Activated CD4-positive, alpha-beta memory T cell treated with anti-CD3 and anti-CD28 coated beads for 36 hours (primary cell): ENCODE results near the gene GALNT12. TPM values are rescaled to one million over a fixed set of nuclear protein-coding genes. Genes with fewer than 3 reads are reported as not detected.

Experiments used
- CTCF ChIA-PET: fragments of 350-600 bp; sonication (Branson Sonifier 250); formaldehyde crosslinking; loops from one replicate; lab custom pipeline; 2021; ENCODE audit warnings: antibody characterized with exemption, inconsistent platforms; lab: Charles Lee
- POLR2A ChIA-PET: fragments of 350-600 bp; sonication (Branson Sonifier 250); formaldehyde crosslinking; loops from one replicate; lab custom pipeline; 2021; ENCODE audit warnings: antibody characterized with exemption; lab: Charles Lee
- DNase-seq: peaks from one replicate; pipeline ENCODE4 v3.0.0-alpha.2; 2020
- H3K27ac Mint-ChIP-seq: one replicate; pipeline ENCODE4 v1.8.0; 2021; ENCODE audit warnings: mixed read lengths
- H3K27me3 Mint-ChIP-seq: one replicate; pipeline ENCODE4 v1.8.0; 2021; ENCODE audit warnings: mixed read lengths
- H3K36me3 Mint-ChIP-seq: one replicate; pipeline ENCODE4 v1.8.0; 2021; ENCODE audit warnings: mixed read lengths
- H3K4me1 Mint-ChIP-seq: one replicate; pipeline ENCODE4 v1.8.0; 2021; ENCODE audit warnings: low read depth, mixed read lengths
- H3K4me3 Mint-ChIP-seq: one replicate; pipeline ENCODE4 v1.8.0; 2021; ENCODE audit warnings: mild to moderate bottlenecking, mixed read lengths
- H3K9me3 Mint-ChIP-seq: one replicate; pipeline ENCODE4 v1.8.0; 2021; ENCODE audit warnings: mixed read lengths
- intact Hi-C: fragments of 100-400 bp; cut with micrococcal nuclease; formaldehyde crosslinking; loops from one replicate; pipeline ENCODE4 v1.15.1; 2023
- total RNA-seq, 2 experiments: library from RNA; stranded (reverse); gene quantifications; one replicate each; pipeline ENCODE4 v1.2.3, GENCODE V29; 2021

The GALNT12 gene
- total RNA-seq, 2 experiments from 2014 or later = 6.3 to 7.9 TPM

- Mint-ChIP-seq H3K27me3 (no peaks in the 10 kb centered on the region), H3K36me3 (peaks cover 2% of the 10 kb centered on the region), H3K27ac (no peak overlapping the region), H3K4me3 (no peak overlapping the region), H3K9me3 (no peaks in the 10 kb centered on the region), H3K4me1 (no peaks in the 10 kb centered on the region)
- ChIA-PET POLR2A (no interaction called here), CTCF (interaction anchor here (4.4 kb wide), 1 partner anchor 10 kb away, joined by 29 read pairs; no protein-coding TSS in a partner anchor)
- no peak for DNase-seq
- intact Hi-C loops = no loop called here
Measured at GRCh38 chr9:98838868-98839565, 31.5 kb downstream of the GALNT12 start.

GRCh38 chr9:98839724-98840123 is 32.3 kb downstream of the GALNT12 start:
- H3K27ac Mint-ChIP-seq = no peak overlapping the region
- H3K4me1 Mint-ChIP-seq = no peaks in the 10 kb centered on the region
- no peak for DNase-seq
- H3K4me3 Mint-ChIP-seq = no peak overlapping the region
- POLR2A ChIA-PET = no interaction called here
- H3K9me3 Mint-ChIP-seq = no peaks in the 10 kb centered on the region
- CTCF ChIA-PET = interaction anchor here (4.4 kb wide), 1 partner anchor 9 kb away, joined by 29 read pairs; no protein-coding TSS in a partner anchor
- intact Hi-C loops = no loop called here
- H3K36me3 Mint-ChIP-seq = peaks cover 2% of the 10 kb centered on the region
- no peaks in the 10 kb centered on the region for H3K27me3 Mint-ChIP-seq

- no peaks in the 10 kb centered on the region for H3K27me3 Mint-ChIP-seq
- H3K4me3 Mint-ChIP-seq = no peak overlapping the region
- H3K27ac Mint-ChIP-seq = no peak overlapping the region
- no peaks in the 10 kb centered on the region for H3K9me3 Mint-ChIP-seq
- H3K4me1 Mint-ChIP-seq = no peaks in the 10 kb centered on the region
- ChIA-PET CTCF (interaction anchor here (0.6 kb wide), 1 partner anchor 133 kb away, joined by 4 read pairs; no protein-coding TSS in a partner anchor), POLR2A (interaction anchor here (0.7 kb wide), 1 partner anchor 15 kb away, joined by 3 read pairs; no protein-coding TSS in a partner anchor)
- peaks cover 3% of the 10 kb centered on the region for H3K36me3 Mint-ChIP-seq
- intact Hi-C loops = no loop called here
- no peak for DNase-seq
Measured at GRCh38 chr9:98842510-98842909, 35.0 kb downstream of the GALNT12 start.

GRCh38 chr9:98846081-98846480 is 38.6 kb downstream of the GALNT12 start:
- DNase-seq = no peak
- no peaks in the 10 kb centered on the region for H3K27me3 Mint-ChIP-seq
- CTCF ChIA-PET = interaction anchor here (0.8 to 5.0 kb wide), 5 partner anchors 14 to 295 kb away, joined by 3 to 65 read pairs (median 57); no protein-coding TSS in a partner anchor
- H3K4me1 Mint-ChIP-seq = peaks cover 3% of the 10 kb centered on the region
- H3K36me3 Mint-ChIP-seq = peaks cover 3% of the 10 kb centered on the region
- H3K27ac Mint-ChIP-seq = no peak overlapping the region
- POLR2A ChIA-PET = no interaction called here
- no peak overlapping the region for H3K4me3 Mint-ChIP-seq
- intact Hi-C loops = no loop called here
- no peaks in the 10 kb centered on the region for H3K9me3 Mint-ChIP-seq

- H3K9me3 Mint-ChIP-seq = no peaks in the 10 kb centered on the region
- intact Hi-C loops = no loop called here
- peaks cover 9% of the 10 kb centered on the region for H3K4me1 Mint-ChIP-seq
- ChIA-PET POLR2A (no interaction called here), CTCF (interaction anchor here (2.4 to 5.0 kb wide), 10 partner anchors 9 to 294 kb away, joined by 9 to 65 read pairs (median 24); partner anchors contain the start of gene GALNT12)
- DNase-seq = no peak
- H3K27me3 Mint-ChIP-seq = no peaks in the 10 kb centered on the region
- no peak overlapping the region for H3K4me3 Mint-ChIP-seq
- peaks cover 3% of the 10 kb centered on the region for H3K36me3 Mint-ChIP-seq
- H3K27ac Mint-ChIP-seq = no peak overlapping the region
Measured at GRCh38 chr9:98846879-98847278, 39.4 kb downstream of the GALNT12 start.

GRCh38 chr9:98848450-98849149 is 41.1 kb downstream of the GALNT12 start:
- POLR2A ChIA-PET = interaction anchor here (1.0 kb wide), 1 partner anchor 18 kb away, joined by 3 read pairs; no protein-coding TSS in a partner anchor
- Mint-ChIP-seq H3K27ac (no peak overlapping the region), H3K4me1 (peaks cover 10% of the 10 kb centered on the region), H3K27me3 (no peaks in the 10 kb centered on the region), H3K9me3 (no peaks in the 10 kb centered on the region), H3K4me3 (no peak overlapping the region), H3K36me3 (peaks cover 3% of the 10 kb centered on the region)
- CTCF ChIA-PET = interaction anchor here (0.7 to 5.0 kb wide), 38 partner anchors 9 to 603 kb away, joined by 3 to 65 read pairs (median 4); partner anchors contain the start of gene GALNT12
- DNase-seq = peak; percentile 86
- intact Hi-C loops = loop anchor here (1.0 kb wide), 2 partner anchors 150 to 292 kb away; no protein-coding TSS in a partner anchor

GRCh38 chr9:98849563-98849962 is 42.1 kb downstream of the GALNT12 start:
- intact Hi-C loops = no loop called here
- peaks cover 1% of the 10 kb centered on the region for H3K27me3 Mint-ChIP-seq
- no peak overlapping the region for H3K4me3 Mint-ChIP-seq
- H3K9me3 Mint-ChIP-seq = no peaks in the 10 kb centered on the region
- H3K27ac Mint-ChIP-seq = no peak overlapping the region
- CTCF ChIA-PET = interaction anchor here (0.6 to 5.0 kb wide), 19 partner anchors 8 to 291 kb away, joined by 3 to 65 read pairs (median 9); partner anchors contain the start of gene GALNT12
- POLR2A ChIA-PET = no interaction called here
- no peak for DNase-seq
- H3K4me1 Mint-ChIP-seq = peaks cover 10% of the 10 kb centered on the region
- peaks cover 3% of the 10 kb centered on the region for H3K36me3 Mint-ChIP-seq

GRCh38 chr9:98850851-98851729 is 43.6 kb downstream of the GALNT12 start:
- no peak overlapping the region for H3K27ac Mint-ChIP-seq
- intact Hi-C loops = no loop called here
- no peak overlapping the region for H3K4me3 Mint-ChIP-seq
- ChIA-PET POLR2A (no interaction called here), CTCF (interaction anchor here (0.6 to 4.5 kb wide), 4 partner anchors 13 to 399 kb away, joined by 3 to 29 read pairs (median 5); no protein-coding TSS in a partner anchor)
- H3K27me3 Mint-ChIP-seq = peaks cover 6% of the 10 kb centered on the region
- H3K4me1 Mint-ChIP-seq = peaks cover 10% of the 10 kb centered on the region
- no peak for DNase-seq
- peaks cover 6% of the 10 kb centered on the region for H3K9me3 Mint-ChIP-seq
- peaks cover 3% of the 10 kb centered on the region for H3K36me3 Mint-ChIP-seq

- Mint-ChIP-seq H3K9me3 (peaks cover 11% of the 10 kb centered on the region), H3K4me1 (peaks cover 10% of the 10 kb centered on the region), H3K27ac (no peak overlapping the region), H3K36me3 (peaks cover 3% of the 10 kb centered on the region), H3K27me3 (peaks cover 8% of the 10 kb centered on the region), H3K4me3 (no peak overlapping the region)
- intact Hi-C loops = no loop called here
- peak; percentile 56 for DNase-seq
- POLR2A ChIA-PET = no interaction called here
- CTCF ChIA-PET = interaction anchor here (1.4 kb wide), 1 partner anchor 147 kb away, joined by 5 read pairs; no protein-coding TSS in a partner anchor
Measured at GRCh38 chr9:98851730-98852459, 44.4 kb downstream of the GALNT12 start.

- no peak for DNase-seq
- CTCF ChIA-PET = interaction anchor here (1.4 kb wide), 1 partner anchor 146 kb away, joined by 5 read pairs; no protein-coding TSS in a partner anchor
- Mint-ChIP-seq H3K9me3 (peaks cover 11% of the 10 kb centered on the region), H3K27ac (no peak overlapping the region), H3K4me3 (no peak overlapping the region), H3K36me3 (peaks cover 3% of the 10 kb centered on the region), H3K27me3 (peaks cover 12% of the 10 kb centered on the region), H3K4me1 (peaks cover 10% of the 10 kb centered on the region)
- POLR2A ChIA-PET = no interaction called here
- intact Hi-C loops = no loop called here
Measured at GRCh38 chr9:98852460-98852734, 44.9 kb downstream of the GALNT12 start.

- intact Hi-C loops = no loop called here
- Mint-ChIP-seq H3K4me3 (no peak overlapping the region), H3K9me3 (peaks cover 11% of the 10 kb centered on the region), H3K27me3 (peaks cover 12% of the 10 kb centered on the region), H3K4me1 (peaks cover 10% of the 10 kb centered on the region), H3K27ac (no peak overlapping the region), H3K36me3 (peaks cover 3% of the 10 kb centered on the region)
- ChIA-PET CTCF (no interaction called here), POLR2A (no interaction called here)
- DNase-seq = no peak
Measured at GRCh38 chr9:98852961-98853360, 45.5 kb downstream of the GALNT12 start.
